H9 (cell line): Measurements from ENCODE around the gene RAD51D. TPM values are rescaled to one million over a fixed set of nuclear protein-coding genes. Genes with fewer than 3 reads are reported as not detected.

Source experiments
- DNase-seq: peaks from one replicate; pipeline ENCODE4 v3.0.0-alpha.2; 2017
- H2AFZ ChIP-seq: one replicate; pipeline ENCODE4 v1.6.1; 2013; ENCODE audit warnings: mild to moderate bottlenecking, low read length, control low read depth, moderate library complexity
- H2AK5ac ChIP-seq: 2 replicates; pipeline ENCODE4 v1.6.1; 2013; ENCODE audit warnings: low read length, control low read depth, mixed read lengths; ENCODE audit not compliant: insufficient read length
- H2BK120ac ChIP-seq: one replicate; pipeline ENCODE4 v1.6.1; 2013; ENCODE audit warnings: low read depth, mild to moderate bottlenecking, low read length, control low read depth, inconsistent platforms; ENCODE audit not compliant: poor library complexity, severe bottlenecking
- H2BK12ac ChIP-seq: 2 replicates; pipeline ENCODE4 v1.6.1; 2013; ENCODE audit warnings: low read length, control low read depth, mixed read lengths, low read depth; ENCODE audit not compliant: insufficient read length
- H2BK15ac ChIP-seq: 2 replicates; pipeline ENCODE4 v1.6.1; 2013; ENCODE audit warnings: low read depth, low read length, control low read depth
- H2BK20ac ChIP-seq: one replicate; pipeline ENCODE4 v1.6.1; 2013; ENCODE audit warnings: low read depth, mild to moderate bottlenecking, low read length, control low read depth, inconsistent platforms; ENCODE audit not compliant: poor library complexity, severe bottlenecking
- H2BK5ac ChIP-seq: 2 replicates; pipeline ENCODE4 v1.6.1; 2013; ENCODE audit warnings: low read length, control low read depth, mixed read lengths; ENCODE audit not compliant: insufficient read length
- H3K14ac ChIP-seq: 2 replicates; pipeline ENCODE4 v1.6.1; 2013; ENCODE audit warnings: low read length, control low read depth; ENCODE audit not compliant: insufficient read depth
- H3K18ac ChIP-seq: 2 replicates; pipeline ENCODE4 v1.6.1; 2013; ENCODE audit warnings: low read depth, mild to moderate bottlenecking, mixed read lengths, low read length, control low read depth; ENCODE audit not compliant: insufficient read length
- H3K23ac ChIP-seq: 2 replicates; pipeline ENCODE4 v1.6.1; 2013; ENCODE audit warnings: low read length, control low read depth, mixed read lengths, low read depth; ENCODE audit not compliant: insufficient read length
- H3K23me2 ChIP-seq: 2 replicates; pipeline ENCODE4 v1.6.1; 2013; ENCODE audit warnings: low read depth, mild to moderate bottlenecking, mixed read lengths, low read length, control low read depth; ENCODE audit not compliant: insufficient read length, poor library complexity, severe bottlenecking
- H3K27ac ChIP-seq: 2 replicates; pipeline ENCODE4 v1.5.1; 2013; ENCODE audit warnings: low read length, control low read depth, mixed read lengths, low read depth; ENCODE audit not compliant: insufficient read length
- H3K27me3 ChIP-seq: 2 replicates; pipeline ENCODE4 v1.6.1; 2013; ENCODE audit warnings: low read length, control low read depth, inconsistent platforms; ENCODE audit not compliant: insufficient read depth
- H3K4ac ChIP-seq: 2 replicates; pipeline ENCODE4 v1.6.1; 2013; ENCODE audit warnings: low read depth, mild to moderate bottlenecking, control low read depth, inconsistent platforms, low read length, moderate library complexity
- H3K4me1 ChIP-seq: 2 replicates; pipeline ENCODE4 v1.6.1; 2013; ENCODE audit warnings: low read length, control low read depth, inconsistent platforms; ENCODE audit not compliant: insufficient read depth
- H3K4me2 ChIP-seq: 2 replicates; pipeline ENCODE4 v1.6.1; 2013; ENCODE audit warnings: low read length, control low read depth, mixed read lengths; ENCODE audit not compliant: insufficient read length, insufficient read depth
- H3K56ac ChIP-seq: 2 replicates; pipeline ENCODE4 v1.6.1; 2013; ENCODE audit warnings: low read depth, mild to moderate bottlenecking, mixed read lengths, low read length, control low read depth; ENCODE audit not compliant: insufficient read length
- H3K79me1 ChIP-seq: 2 replicates; pipeline ENCODE4 v1.6.1; 2013; ENCODE audit warnings: low read depth, mild to moderate bottlenecking, moderate library complexity, low read length, control low read depth, inconsistent platforms; ENCODE audit not compliant: insufficient read depth, poor library complexity, severe bottlenecking
- H3K79me2 ChIP-seq: 2 replicates; pipeline ENCODE4 v1.6.1; 2013; ENCODE audit warnings: low read length, control low read depth, inconsistent platforms; ENCODE audit not compliant: insufficient read depth
- H3K9ac ChIP-seq: 2 replicates; pipeline ENCODE4 v1.6.1; 2013; ENCODE audit warnings: low read length, control low read depth, mixed read lengths; ENCODE audit not compliant: insufficient read length; ENCODE audit errors: extremely low read depth
- H3K9me3 ChIP-seq: one replicate; pipeline ENCODE4 v1.6.1; 2013; ENCODE audit warnings: low read depth, low read length, inconsistent platforms; ENCODE audit not compliant: control insufficient read depth
- H3T11ph ChIP-seq: one replicate; pipeline ENCODE4 v1.6.1; 2013; ENCODE audit warnings: mild to moderate bottlenecking, low read length, control low read depth, inconsistent platforms
- H4K20me1 ChIP-seq: one replicate; pipeline ENCODE4 v1.6.1; 2013; ENCODE audit not compliant: control insufficient read depth, insufficient read length, insufficient read depth
- H4K5ac ChIP-seq: 2 replicates; pipeline ENCODE4 v1.6.1; 2013; ENCODE audit warnings: low read depth, mild to moderate bottlenecking, mixed read lengths, low read length, control low read depth; ENCODE audit not compliant: insufficient read length
- H4K8ac ChIP-seq: replicated peaks from 2 replicates; pipeline ENCODE4 v1.6.1; 2013; ENCODE audit warnings: low read length, control low read depth, mixed read lengths, low read depth; ENCODE audit not compliant: insufficient read length
- H4K91ac ChIP-seq: 2 replicates; pipeline ENCODE4 v1.6.1; 2013; ENCODE audit warnings: low read depth, mild to moderate bottlenecking, moderate library complexity, mixed read lengths, low read length, control low read depth; ENCODE audit not compliant: insufficient read length
- H3K27ac Mint-ChIP-seq, 3 experiments: 2 replicates in 2 of 3; 3 replicates in 1 of 3; pipeline ENCODE4 v1.8.0; 2020 to 2021; ENCODE audit warnings: mixed read lengths in 3 of 3, mild to moderate bottlenecking in 1 of 3, moderate library complexity in 1 of 3
- H3K27me3 Mint-ChIP-seq: 2 replicates; pipeline ENCODE4 v1.8.0; 2021; ENCODE audit warnings: low read depth, mild to moderate bottlenecking, moderate library complexity, mixed read lengths
- H3K36me3 Mint-ChIP-seq, 3 experiments: 2 replicates in 2 of 3; 3 replicates in 1 of 3; pipeline ENCODE4 v1.8.0; 2020 to 2021; ENCODE audit warnings: low read depth in 3 of 3, mixed read lengths in 3 of 3; ENCODE audit not compliant: insufficient read depth in 1 of 3
- H3K4me1 Mint-ChIP-seq, 2 experiments: 2 replicates each; pipeline ENCODE4 v1.8.0; 2020; ENCODE audit warnings: mixed read lengths in 2 of 2
- H3K4me3 Mint-ChIP-seq, 2 experiments: 2 replicates in 1 of 2; 3 replicates in 1 of 2; pipeline ENCODE4 v1.8.0; 2020 to 2021; ENCODE audit warnings: mild to moderate bottlenecking in 2 of 2, mixed read lengths in 2 of 2, moderate library complexity in 1 of 2
- H3K9me3 Mint-ChIP-seq, 2 experiments: 2 replicates in 1 of 2; 3 replicates in 1 of 2; pipeline ENCODE4 v1.8.0; 2020; ENCODE audit warnings: mild to moderate bottlenecking in 2 of 2, mixed read lengths in 2 of 2, moderate library complexity in 1 of 2
- CTCF ChIP-seq: fragments of 200-600 bp; sonication (generic); conservative IDR thresholded peaks from 3 replicates; pipeline ENCODE4 v1.8.0; 2021; ENCODE audit warnings: antibody characterized with exemption, mild to moderate bottlenecking
- total RNA-seq: library from RNA; stranded (reverse); gene quantifications from 2 replicates; pipeline ENCODE4 v1.2.1, GENCODE V29; 2021

Gene RAD51D
- total RNA-seq, 1 experiment from 2014 or later: 15.8 TPM

- Histone ChIP-seq H3K56ac (no peak overlapping the region), H3K9me3 (no peaks in the 10 kb centered on the region), H2BK120ac (no peak overlapping the region), H3K79me2 (no peaks in the 10 kb centered on the region), H3K4ac (no peak overlapping the region), H3K27me3 (no peaks in the 10 kb centered on the region), H4K20me1 (no peaks in the 10 kb centered on the region), H2AFZ (no peak overlapping the region), H3K9ac (no peak overlapping the region), H4K5ac (no peak overlapping the region), H2BK12ac (no peak overlapping the region), H2BK15ac (no peak overlapping the region), H3K18ac (no peak overlapping the region), H3K14ac (no peak overlapping the region), H3K27ac (no peak overlapping the region), H3K79me1 (no peaks in the 10 kb centered on the region), H3T11ph (no peak overlapping the region), H4K91ac (no peak overlapping the region), H2AK5ac (no peak overlapping the region), H4K8ac (no peak overlapping the region), H2BK5ac (no peak overlapping the region), H2BK20ac (no peak overlapping the region), H3K4me2 (no peak overlapping the region), H3K23ac (no peak overlapping the region), H3K23me2 (no peaks in the 10 kb centered on the region), H3K4me1 (no peaks in the 10 kb centered on the region)
- H3K27me3 Mint-ChIP-seq: no peaks in the 10 kb centered on the region
- TF ChIP-seq CTCF: no peak
- DNase-seq: no peak
- H3K4me3 Mint-ChIP-seq: no peak overlapping the region
- H3K27ac Mint-ChIP-seq: 0 out of 7 replicates have a peak overlapping the region, but pooled peaks of 1 of the 3 experiments have one; percentile 5
- no peaks in the 10 kb centered on the region for H3K9me3 Mint-ChIP-seq
- 0 out of 7 replicates have a peak, but pooled peaks cover 0 to 4% (median 0%) of the 10 kb centered on the region in 3 experiments for H3K36me3 Mint-ChIP-seq
- H3K4me1 Mint-ChIP-seq: peaks cover 27 to 31% of the 10 kb centered on the region in 2 experiments
Observed at GRCh38 chr17:35052241-35052610, 67.4 kb downstream of the RAD51D start.
